Mesenchymal stem cell (in vitro differentiated cells and primary cell): Measurements from ENCODE around the gene RILP.

ENCODE experiments used
- DNase-seq: peaks from one replicate; pipeline ENCODE4 v3.0.0-alpha.2; 2013
- H2AFZ ChIP-seq: one replicate; pipeline ENCODE4 v1.6.1; 2013; ENCODE audit warnings: low read depth, mild to moderate bottlenecking, control low read depth, inconsistent platforms, low read length, moderate library complexity
- H2AK5ac ChIP-seq: 2 replicates; pipeline ENCODE4 v1.6.1; 2013; ENCODE audit warnings: low read length, moderate library complexity, mild to moderate bottlenecking, inconsistent platforms; ENCODE audit not compliant: severe bottlenecking
- H2BK120ac ChIP-seq: one replicate; pipeline ENCODE4 v1.6.1; 2013; ENCODE audit warnings: low read depth, mild to moderate bottlenecking, inconsistent platforms, low read length, moderate library complexity
- H2BK12ac ChIP-seq, 2 experiments: one replicate each; pipeline ENCODE4 v1.6.1; 2013; ENCODE audit warnings: inconsistent platforms in 2 of 2, low read length in 2 of 2, mild to moderate bottlenecking in 2 of 2, moderate library complexity in 2 of 2, control low read depth in 1 of 2
- H2BK15ac ChIP-seq: one replicate; pipeline ENCODE4 v1.6.1; 2013; ENCODE audit warnings: mild to moderate bottlenecking, low read depth, inconsistent platforms; ENCODE audit not compliant: poor library complexity, severe bottlenecking
- H2BK5ac ChIP-seq: 2 replicates; pipeline ENCODE4 v1.6.1; 2013; ENCODE audit warnings: low read depth, mild to moderate bottlenecking, low read length, control low read depth, inconsistent platforms; ENCODE audit not compliant: poor library complexity, severe bottlenecking
- H3K14ac ChIP-seq, 2 experiments: one replicate each; pipeline ENCODE4 v1.6.1; 2013; ENCODE audit warnings: inconsistent platforms in 2 of 2, low read length in 2 of 2, control low read depth in 1 of 2, mild to moderate bottlenecking in 1 of 2, moderate library complexity in 1 of 2
- H3K18ac ChIP-seq, 2 experiments: one replicate each; pipeline ENCODE4 v1.6.1; 2013; ENCODE audit warnings: inconsistent platforms in 2 of 2, low read length in 2 of 2, control low read depth in 1 of 2, low read depth in 1 of 2, mild to moderate bottlenecking in 1 of 2
- H3K23ac ChIP-seq, 2 experiments: one replicate each; pipeline ENCODE4 v1.6.1; 2013; ENCODE audit warnings: inconsistent platforms in 2 of 2, low read length in 2 of 2, mild to moderate bottlenecking in 2 of 2, moderate library complexity in 2 of 2, control low read depth in 1 of 2
- H3K27ac ChIP-seq: 2 replicates; pipeline ENCODE4 v1.5.1; 2013; ENCODE audit warnings: mild to moderate bottlenecking, moderate library complexity, low read length, control low read depth, inconsistent platforms; ENCODE audit not compliant: poor library complexity, severe bottlenecking
- H3K27me3 ChIP-seq, 2 experiments: 2 replicates each; pipeline versions ENCODE4 v1.6.1 to v1.7.0; 2013; ENCODE audit warnings: low read length in 2 of 2, mild to moderate bottlenecking in 2 of 2, moderate library complexity in 2 of 2, control low read depth in 1 of 2, inconsistent platforms in 1 of 2; ENCODE audit not compliant: control insufficient read depth in 1 of 2, insufficient read depth in 1 of 2
- H3K36me3 ChIP-seq, 2 experiments: 2 replicates each; pipeline versions ENCODE4 v1.6.1 to v1.7.0; 2013; ENCODE audit warnings: low read length in 2 of 2, control low read depth in 1 of 2, inconsistent platforms in 1 of 2, low read depth in 1 of 2, mild to moderate bottlenecking in 1 of 2; ENCODE audit not compliant: insufficient read depth in 2 of 2, control insufficient read depth in 1 of 2
- H3K4ac ChIP-seq, 2 experiments: one replicate each; pipeline ENCODE4 v1.6.1; 2013; ENCODE audit warnings: inconsistent platforms in 2 of 2, low read length in 2 of 2, mild to moderate bottlenecking in 2 of 2, moderate library complexity in 2 of 2, control low read depth in 1 of 2, low read depth in 1 of 2
- H3K4me1 ChIP-seq: 2 replicates; pipeline ENCODE4 v1.6.1; 2013; ENCODE audit warnings: low read depth, low read length, control low read depth; ENCODE audit not compliant: control insufficient read depth, insufficient read depth
- H3K4me2 ChIP-seq: 2 replicates; pipeline ENCODE4 v1.6.1; 2013; ENCODE audit warnings: low read length, mild to moderate bottlenecking, inconsistent platforms; ENCODE audit not compliant: poor library complexity, severe bottlenecking
- H3K4me3 ChIP-seq, 2 experiments: 2 replicates each; pipeline versions ENCODE4 v1.5.1 to v1.7.0; 2013; ENCODE audit warnings: low read length in 2 of 2, mild to moderate bottlenecking in 2 of 2, control low read depth in 1 of 2, low read depth in 1 of 2; ENCODE audit not compliant: insufficient read depth in 1 of 2
- H3K79me1 ChIP-seq: replicated peaks from 2 replicates; pipeline ENCODE4 v1.6.1; 2013; ENCODE audit warnings: mild to moderate bottlenecking, control low read depth, low read length, inconsistent platforms; ENCODE audit not compliant: poor library complexity, severe bottlenecking
- H3K9ac ChIP-seq: 2 replicates; pipeline ENCODE4 v1.7.0; 2013; ENCODE audit warnings: mild to moderate bottlenecking, low read length, moderate library complexity
- H3K9me3 ChIP-seq: 2 replicates; pipeline ENCODE4 v1.7.0; 2013; ENCODE audit warnings: mild to moderate bottlenecking, low read length; ENCODE audit not compliant: control insufficient read depth
- H4K8ac ChIP-seq: one replicate; pipeline ENCODE4 v1.6.1; 2013; ENCODE audit warnings: inconsistent platforms, mild to moderate bottlenecking, low read length, moderate library complexity
- H4K91ac ChIP-seq: one replicate; pipeline ENCODE4 v1.6.1; 2013; ENCODE audit warnings: mild to moderate bottlenecking, low read length, inconsistent platforms
- WGBS: methylation state at CpG from one replicate; pipeline ENCODE4 v1.1.7; 2013; ENCODE audit warnings: mixed read lengths; 5-methylcytosine and 5-hydroxymethylcytosine counted together

Gene RILP

DNA sequence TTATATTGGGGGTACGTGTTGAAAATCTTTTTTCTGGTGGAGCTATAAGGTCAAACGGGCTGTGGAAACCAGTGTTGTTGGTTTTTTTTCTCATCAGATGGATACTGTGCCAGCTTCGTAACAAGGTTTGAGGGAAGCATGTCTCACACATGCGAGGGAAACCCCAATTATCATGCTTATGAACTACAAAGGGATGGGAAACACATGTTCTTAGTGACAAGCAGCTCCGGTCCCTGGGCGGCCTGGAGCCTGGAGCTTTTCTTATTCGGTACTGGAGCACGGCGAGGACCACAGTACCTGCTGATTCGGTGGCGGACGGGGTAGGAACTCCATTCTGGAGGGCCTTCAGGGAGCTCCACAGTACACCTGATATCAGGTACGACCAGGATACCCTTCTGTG lies 33.6 kb downstream of the RILP start:
- H3K9ac ChIP-seq = no peak overlapping the region
- H3K4me3 ChIP-seq = no peak overlapping the region
- H3K14ac ChIP-seq = no peak overlapping the region
- no peak overlapping the region for H3K18ac ChIP-seq
- H2BK15ac ChIP-seq = no peak overlapping the region
- H2BK120ac ChIP-seq = no peak overlapping the region
- H3K27ac ChIP-seq = no peak overlapping the region
- H2BK12ac ChIP-seq = no peak overlapping the region
- DNase-seq = no peak
- H2AK5ac ChIP-seq = no peak overlapping the region
- H3K23ac ChIP-seq = no peak overlapping the region
- 90% methylated on average over 13 of the region's 13 CpGs for WGBS
- no peak overlapping the region for H3K4ac ChIP-seq
- H2AFZ ChIP-seq = no peak overlapping the region
- no peaks in the 10 kb centered on the region for H3K9me3 ChIP-seq
- no peak overlapping the region for H3K4me2 ChIP-seq
- no peak overlapping the region for H4K91ac ChIP-seq
- peaks cover 11 to 23% of the 10 kb centered on the region in 2 experiments for H3K36me3 ChIP-seq
- H3K79me1 ChIP-seq = peaks cover 2% of the 10 kb centered on the region
- H3K27me3 ChIP-seq = no peaks in the 10 kb centered on the region
- no peak overlapping the region for H4K8ac ChIP-seq
- no peak overlapping the region for H2BK5ac ChIP-seq
- peaks cover 9% of the 10 kb centered on the region for H3K4me1 ChIP-seq

DNA sequence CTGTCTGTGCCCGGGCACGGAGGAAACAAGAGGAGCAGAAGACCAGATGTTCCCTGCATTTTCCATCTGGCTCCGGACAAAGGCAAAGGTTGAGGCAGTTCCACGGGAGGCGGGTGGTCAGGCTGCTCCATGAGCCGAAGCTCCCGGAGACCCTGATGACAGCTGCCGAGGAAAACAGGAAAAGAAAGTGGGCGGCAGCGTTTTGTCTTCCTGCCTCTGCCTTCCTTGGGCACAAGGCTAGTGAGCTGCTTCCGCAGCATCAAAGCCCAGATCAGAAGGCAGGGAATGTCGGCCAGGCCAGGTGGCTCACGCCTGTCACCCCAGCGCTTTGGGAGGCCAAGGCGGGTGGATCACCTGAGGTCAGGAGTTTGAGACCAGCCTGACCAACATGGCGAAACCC lies 37.3 kb downstream of the RILP start:
- Histone ChIP-seq H2AK5ac (no peak overlapping the region), H2BK5ac (no peak overlapping the region), H4K91ac (no peak overlapping the region), H2AFZ (no peak overlapping the region), H3K4me2 (no peak overlapping the region), H3K27ac (no peak overlapping the region), H2BK12ac (no peak overlapping the region), H3K23ac (no peak overlapping the region), H2BK120ac (no peak overlapping the region), H4K8ac (no peak overlapping the region), H3K36me3 (peaks cover 8 to 23% of the 10 kb centered on the region in 2 experiments), H2BK15ac (no peak overlapping the region), H3K14ac (no peak overlapping the region), H3K18ac (no peak overlapping the region), H3K4ac (no peak overlapping the region), H3K9ac (no peak overlapping the region), H3K4me1 (no peaks in the 10 kb centered on the region), H3K79me1 (peaks cover 1% of the 10 kb centered on the region), H3K4me3 (no peak overlapping the region), H3K27me3 (no peaks in the 10 kb centered on the region), H3K9me3 (no peaks in the 10 kb centered on the region)
- 90% methylated on average over 16 of the region's 16 CpGs for WGBS
- DNase-seq = no peak

DNA sequence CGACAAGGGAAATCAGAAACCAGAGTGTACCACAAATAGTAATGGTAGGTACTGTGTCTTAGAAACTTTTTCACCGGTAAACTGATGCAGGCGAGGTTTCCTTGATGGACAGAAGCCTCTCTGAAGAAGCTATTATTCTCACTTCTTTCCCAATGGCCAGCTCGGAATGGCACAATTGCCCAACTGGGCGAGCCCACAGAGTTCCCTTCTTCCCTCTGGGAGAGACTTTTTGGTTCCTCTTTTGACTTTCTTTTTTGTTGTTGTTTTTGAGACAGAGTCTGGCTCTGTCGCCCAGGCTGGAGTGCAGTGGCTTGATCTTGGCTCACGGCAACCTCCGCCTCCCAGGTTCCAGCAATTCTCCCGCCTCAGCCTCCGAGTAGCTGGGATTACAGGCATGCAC lies 38.0 kb downstream of the RILP start:
- Histone ChIP-seq H3K9ac (no peak overlapping the region), H3K27me3 (no peaks in the 10 kb centered on the region)
- WGBS = 94% methylated on average over 10 of the region's 10 CpGs

DNA sequence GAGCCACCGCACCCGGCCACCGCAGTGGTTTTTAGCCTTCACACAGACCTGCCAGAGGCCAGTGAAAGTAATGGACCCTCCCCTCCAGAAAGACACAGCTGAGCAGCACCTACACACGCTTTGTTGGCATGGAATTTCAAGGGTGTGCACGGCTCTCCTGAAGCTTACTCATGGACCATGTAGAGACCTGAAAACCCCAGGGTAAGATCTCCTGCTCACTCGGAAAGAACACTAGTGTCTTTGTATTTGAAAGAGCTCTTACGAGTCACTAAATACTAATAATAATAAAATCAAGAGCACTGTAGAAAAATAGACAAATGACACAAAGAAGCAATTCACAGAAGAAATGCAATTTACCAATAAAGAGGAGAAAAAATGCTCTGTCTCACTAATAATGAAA lies 41.0 kb downstream of the RILP start:
- no peaks in the 10 kb centered on the region for H3K79me1 ChIP-seq
- no peak overlapping the region for H4K8ac ChIP-seq
- H3K4me3 ChIP-seq = no peak overlapping the region
- WGBS = 90% methylated on average over 5 of the region's 7 CpGs
- no peak overlapping the region for H4K91ac ChIP-seq
- no peak overlapping the region for H2AFZ ChIP-seq
- no peak overlapping the region for H3K4ac ChIP-seq
- H3K23ac ChIP-seq = no peak overlapping the region
- no peak overlapping the region for H2BK15ac ChIP-seq
- no peak overlapping the region for H2BK5ac ChIP-seq
- H3K4me2 ChIP-seq = no peak overlapping the region
- H3K4me1 ChIP-seq = peaks cover 11% of the 10 kb centered on the region
- no peak overlapping the region for H2AK5ac ChIP-seq
- no peak for DNase-seq
- no peaks in the 10 kb centered on the region for H3K9me3 ChIP-seq
- no peak overlapping the region for H2BK12ac ChIP-seq
- no peak overlapping the region for H2BK120ac ChIP-seq
- no peak overlapping the region for H3K27ac ChIP-seq
- H3K18ac ChIP-seq = no peak overlapping the region
- H3K36me3 ChIP-seq = peaks cover 4 to 25% of the 10 kb centered on the region in 2 experiments
- H3K27me3 ChIP-seq = no peaks in the 10 kb centered on the region
- H3K9ac ChIP-seq = no peak overlapping the region
- no peak overlapping the region for H3K14ac ChIP-seq

More for the DNA sequence above, 38.0 kb downstream of the RILP start:
- Histone ChIP-seq H3K79me1 (no peaks in the 10 kb centered on the region), H2BK120ac (no peak overlapping the region), H2AK5ac (no peak overlapping the region), H3K4me1 (peaks cover under 1% of the 10 kb centered on the region), H4K91ac (no peak overlapping the region), H4K8ac (no peak overlapping the region), H3K4me2 (no peak overlapping the region), H2AFZ (no peak overlapping the region), H3K27ac (no peak overlapping the region), H3K36me3 (peaks cover 8 to 23% of the 10 kb centered on the region in 2 experiments), H3K4me3 (no peak overlapping the region), H3K23ac (no peak overlapping the region), H3K9me3 (no peaks in the 10 kb centered on the region), H3K18ac (no peak overlapping the region), H3K4ac (no peak overlapping the region), H2BK12ac (no peak overlapping the region), H2BK15ac (no peak overlapping the region), H3K14ac (no peak overlapping the region), H2BK5ac (no peak overlapping the region)
- no peak for DNase-seq
